Islet precursor cell (in vitro differentiated cells): ENCODE measurements around the gene OSCP1.

ENCODE experiments used
- DNase-seq: peaks from one replicate; pipeline ENCODE4 v3.0.0-alpha.2; 2018

Gene OSCP1

DNA sequence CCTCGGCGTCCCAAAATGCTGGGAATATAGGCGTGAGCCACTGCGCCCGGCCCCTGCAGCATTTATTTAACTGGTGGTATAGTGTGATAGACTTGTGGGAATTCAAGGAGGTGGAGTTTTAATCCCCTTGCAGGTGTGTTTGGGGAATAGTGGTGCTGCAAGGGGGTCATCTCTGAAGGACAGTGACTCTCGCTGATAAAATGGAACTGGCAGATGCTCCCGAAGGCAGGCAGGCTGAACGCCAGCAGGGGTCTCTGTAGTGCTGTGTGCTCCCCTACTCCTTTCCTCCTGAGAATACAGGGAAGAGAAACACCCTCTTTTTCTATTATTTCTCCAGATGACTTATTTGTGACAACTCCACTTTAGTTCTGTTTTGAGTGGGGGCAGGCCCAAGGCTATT is 4.0 kb downstream of the OSCP1 start:
- DNase-seq: peak; percentile 76

DNA sequence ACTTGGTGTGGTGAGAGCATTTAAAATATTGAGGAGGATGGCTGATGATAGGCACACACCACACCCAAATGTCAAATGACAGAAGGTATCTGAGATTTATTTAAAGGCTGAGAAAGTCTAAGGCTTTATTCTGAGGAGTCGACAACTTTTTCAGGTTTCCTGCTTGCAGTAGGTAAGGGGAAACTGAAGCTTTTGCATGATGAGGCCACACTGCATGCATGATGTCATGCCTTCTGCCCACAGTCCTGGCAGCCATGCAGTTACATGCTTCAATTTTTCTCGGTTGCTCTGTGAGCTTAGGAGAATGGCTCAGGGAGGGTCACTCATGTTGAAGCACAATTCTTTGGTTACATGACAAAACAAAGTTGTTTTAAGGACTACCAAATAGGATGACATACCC is 7.0 kb downstream of the OSCP1 start:
- DNase-seq: no peak

DNA sequence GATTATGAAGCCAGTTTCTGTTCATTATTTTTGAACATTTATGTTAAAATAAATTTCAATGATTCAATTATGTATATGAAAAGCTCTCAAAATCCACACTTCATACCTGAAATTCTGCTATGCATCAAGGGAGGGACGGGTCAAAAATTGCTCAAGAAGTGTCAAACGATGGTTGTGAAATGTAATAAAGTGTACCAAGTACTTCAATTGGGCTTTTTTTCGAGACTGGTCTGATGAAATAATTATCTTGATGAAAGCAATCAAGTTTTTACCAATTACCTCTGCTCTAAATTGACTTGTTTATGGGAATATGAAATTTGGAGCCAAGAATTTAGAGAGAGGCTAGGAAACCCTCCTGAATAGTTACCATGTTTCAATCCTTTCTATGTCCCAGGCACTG is 7.9 kb downstream of the OSCP1 start:
- no peak for DNase-seq

DNA sequence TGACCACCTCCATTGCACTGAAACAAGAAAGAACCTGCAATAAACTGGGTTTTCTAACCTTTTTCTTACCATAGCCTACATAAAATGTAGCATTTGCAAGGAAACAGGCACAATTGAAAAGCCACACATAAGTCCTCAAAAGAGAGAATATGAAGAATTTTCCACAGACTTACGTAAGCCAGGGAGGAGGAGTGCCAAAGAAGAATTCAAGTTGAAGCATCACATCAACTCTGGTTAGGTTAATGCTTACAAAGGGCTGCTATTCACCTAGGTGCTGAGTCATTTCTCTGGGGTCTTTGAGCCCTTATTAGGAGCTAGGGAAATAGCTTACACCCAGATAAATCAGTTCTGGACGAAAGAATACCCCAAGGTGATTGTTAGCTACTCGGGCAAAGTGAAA is 9.6 kb downstream of the OSCP1 start:
- no peak for DNase-seq

DNA sequence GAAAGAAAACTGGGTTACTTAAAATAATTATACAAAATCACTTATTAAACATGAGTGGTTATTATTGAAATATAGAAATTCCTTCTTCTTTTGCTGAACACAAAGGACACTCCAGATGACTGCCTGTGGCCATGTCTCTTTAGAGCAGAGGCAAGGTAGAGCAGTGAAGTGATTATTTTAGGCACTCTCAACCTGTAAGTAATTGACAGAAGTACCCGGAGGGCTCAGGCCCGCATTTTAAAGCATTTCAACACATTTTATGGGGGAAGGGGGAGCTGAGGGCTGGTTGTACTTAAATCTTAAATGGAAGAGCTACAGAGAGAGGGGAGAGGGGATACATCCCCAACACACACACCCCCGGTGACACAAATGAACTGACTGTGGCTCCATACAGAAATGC is 10.2 kb downstream of the OSCP1 start:
- peak; percentile 75 for DNase-seq

DNA sequence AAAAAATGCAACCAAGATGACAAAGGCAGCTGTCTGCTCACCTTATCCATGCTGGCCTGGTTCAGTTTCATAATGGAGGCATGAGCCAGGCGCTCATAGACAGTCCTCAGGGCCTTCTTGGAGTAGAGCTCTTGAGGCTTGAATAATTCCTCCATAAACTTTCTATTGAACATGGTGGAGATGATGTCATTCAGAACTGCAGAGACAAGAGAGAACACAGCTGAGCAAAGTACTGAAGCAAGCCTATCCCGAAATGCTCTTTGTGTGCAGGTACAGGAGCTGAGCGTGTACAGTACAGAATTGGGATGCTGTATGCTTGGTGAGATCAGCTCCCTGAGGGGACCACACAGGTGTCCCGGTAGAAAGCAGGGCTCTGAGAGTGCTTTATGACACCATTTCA is 11.5 kb downstream of the OSCP1 start:
- DNase-seq: no peak

DNA sequence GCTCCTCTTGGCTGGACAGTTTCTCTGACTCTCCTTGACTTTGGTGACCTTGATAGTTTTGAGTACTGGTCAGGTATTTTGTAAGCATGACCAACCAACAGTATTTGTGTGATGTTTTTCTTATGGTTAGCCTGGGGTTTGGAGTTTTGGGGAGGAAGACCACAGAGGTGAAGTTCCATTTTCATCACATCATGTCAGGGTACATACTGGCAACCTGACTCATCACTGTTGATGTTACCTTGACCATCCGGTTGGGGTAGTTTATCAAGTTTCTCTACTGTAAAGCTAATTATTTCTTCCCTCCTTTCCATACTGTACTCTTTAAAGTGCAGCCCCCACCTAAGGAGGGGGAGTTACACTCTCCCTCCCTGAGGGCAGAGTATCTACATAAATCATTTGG is 13.4 kb downstream of the OSCP1 start:
- DNase-seq: peak; percentile 82

DNA sequence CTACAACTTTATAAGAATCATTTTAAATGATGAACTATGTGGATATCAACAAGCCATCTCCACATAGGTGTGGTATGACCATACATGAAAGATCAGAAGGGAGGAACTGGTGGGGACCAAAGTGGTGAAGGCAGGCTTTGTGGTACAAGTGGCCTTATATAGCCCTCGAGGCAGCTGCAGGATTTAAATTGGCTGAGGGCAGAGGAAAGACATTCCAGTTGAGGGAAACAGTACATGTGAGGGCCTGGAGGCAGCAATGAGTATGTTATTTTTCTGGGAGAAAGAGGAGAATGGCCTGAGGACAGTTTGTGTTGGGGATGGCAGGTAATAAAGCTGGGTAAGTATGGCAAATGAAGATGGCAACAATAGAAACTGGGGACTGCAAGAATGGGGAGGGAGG is 17.1 kb downstream of the OSCP1 start:
- peak; percentile 71 for DNase-seq

DNA sequence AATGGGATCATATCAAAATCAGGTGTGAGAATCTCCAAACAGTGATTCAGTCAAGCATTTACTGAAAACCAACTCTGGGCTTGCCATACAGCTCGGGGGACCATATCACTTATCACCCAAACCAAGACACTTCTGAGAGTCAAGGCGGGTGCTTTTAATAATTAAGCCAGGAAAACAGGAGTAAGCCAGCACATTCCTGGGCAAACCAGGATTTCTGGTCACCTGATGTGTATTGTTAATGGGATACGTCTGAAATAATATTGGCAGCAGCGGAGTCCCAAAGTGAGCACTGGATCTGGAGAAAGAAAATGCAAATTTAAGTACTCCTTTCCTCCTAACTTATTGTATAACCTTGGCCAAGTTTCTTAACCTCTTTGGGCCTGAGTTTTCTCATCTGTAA is 17.6 kb downstream of the OSCP1 start:
- DNase-seq: no peak

DNA sequence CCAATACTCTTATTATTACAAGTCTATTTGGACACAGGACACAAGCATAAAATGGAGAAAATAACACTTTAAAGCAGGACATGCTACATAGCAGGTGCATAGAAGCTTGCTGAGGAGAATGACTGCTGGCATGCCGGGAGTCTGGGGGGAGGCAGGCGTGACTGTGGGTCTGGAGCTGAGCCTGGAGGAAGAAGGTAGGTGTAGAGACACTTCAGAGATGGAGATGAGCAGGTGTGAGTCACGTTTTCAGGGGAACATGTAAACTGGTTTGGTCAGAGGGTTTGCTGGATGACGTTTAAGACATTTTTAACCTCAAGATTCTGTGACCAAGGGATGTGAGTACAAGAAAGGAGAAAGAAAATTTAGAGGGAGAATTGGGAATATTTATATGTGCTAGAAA is 24.5 kb downstream of the OSCP1 start:
- peak; percentile 64 for DNase-seq

DNA sequence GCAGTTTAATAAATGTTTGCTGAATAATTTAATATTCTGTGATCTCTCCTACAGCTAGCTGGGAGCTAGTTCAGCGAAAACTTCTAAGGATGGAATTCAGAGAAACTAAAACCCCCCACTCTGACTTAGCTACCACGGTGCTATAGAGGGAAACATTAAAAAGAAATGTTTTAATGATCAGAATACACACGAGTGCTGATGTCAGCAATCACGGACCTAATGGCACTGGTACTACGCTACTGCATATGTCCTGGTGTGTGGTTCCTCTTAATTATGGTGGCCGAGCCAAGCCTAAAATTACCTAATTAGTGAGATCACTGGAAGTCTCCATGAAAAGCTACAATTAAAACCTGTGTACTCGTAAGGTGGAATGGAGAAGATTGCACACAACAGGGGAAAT is 28.6 kb downstream of the OSCP1 start:
- DNase-seq: no peak

DNA sequence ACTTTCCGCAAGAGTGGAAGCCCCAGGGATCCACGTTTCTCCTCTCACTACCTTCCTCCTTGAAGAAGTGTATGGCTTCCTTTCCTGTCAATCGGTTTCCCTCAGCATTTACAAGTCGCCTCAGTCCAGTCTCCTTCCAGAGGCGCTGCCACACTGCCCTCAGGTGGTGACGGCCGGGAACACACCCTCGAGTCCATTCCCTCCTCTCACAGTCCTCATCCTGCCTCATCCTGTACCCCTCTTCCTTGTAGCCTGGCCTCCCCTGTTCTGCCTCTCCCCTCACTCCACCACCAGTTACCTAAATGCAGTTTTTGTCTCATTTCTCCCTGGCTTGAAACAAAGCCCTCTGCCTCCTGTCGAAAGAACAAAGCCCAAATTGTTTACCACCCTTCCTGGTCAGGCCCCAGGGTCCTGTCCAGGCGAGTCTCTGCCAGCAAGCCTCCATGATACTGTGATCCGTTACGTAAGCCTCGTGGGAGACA is 29.4 kb downstream of the OSCP1 start:
- DNase-seq: peak; percentile 95

DNA sequence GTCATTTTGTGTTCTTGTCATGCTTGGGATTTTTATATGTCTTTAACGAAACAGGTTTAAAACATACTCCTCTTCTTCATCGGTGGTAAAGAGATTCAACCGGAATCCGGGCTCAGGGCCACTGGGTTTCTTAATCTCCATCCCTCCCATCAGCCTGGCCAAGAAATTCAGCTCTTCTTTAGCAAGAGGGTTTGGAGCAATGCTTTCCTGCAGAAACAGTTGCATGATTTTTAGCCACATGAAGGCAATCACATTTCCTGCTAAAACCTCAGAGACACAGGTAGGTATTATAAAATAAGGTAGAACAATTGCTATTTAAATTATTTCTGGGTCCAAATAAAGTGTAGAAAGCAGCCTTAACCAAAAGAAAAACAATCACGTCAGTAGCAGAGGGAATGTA is 29.8 kb downstream of the OSCP1 start:
- no peak for DNase-seq

DNA sequence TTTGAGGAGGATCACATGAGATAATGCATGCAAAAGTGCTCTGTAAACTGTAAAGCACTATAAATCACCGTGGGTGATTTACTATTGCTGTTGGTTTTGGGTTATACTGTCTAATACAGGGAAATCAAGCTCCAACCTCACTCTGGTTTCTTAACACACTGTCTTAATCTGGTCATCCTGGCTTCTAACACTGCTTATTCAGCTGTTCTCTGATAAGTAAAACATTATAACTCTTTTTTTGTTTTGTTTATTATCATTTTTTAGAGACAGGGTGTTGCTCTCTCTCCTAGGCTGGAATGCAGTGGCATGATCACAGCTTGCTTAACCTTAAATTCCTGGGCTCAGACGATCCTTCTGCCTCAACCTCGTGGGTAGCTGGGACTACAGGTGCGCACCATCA is 30.7 kb downstream of the OSCP1 start:
- DNase-seq: no peak

DNA sequence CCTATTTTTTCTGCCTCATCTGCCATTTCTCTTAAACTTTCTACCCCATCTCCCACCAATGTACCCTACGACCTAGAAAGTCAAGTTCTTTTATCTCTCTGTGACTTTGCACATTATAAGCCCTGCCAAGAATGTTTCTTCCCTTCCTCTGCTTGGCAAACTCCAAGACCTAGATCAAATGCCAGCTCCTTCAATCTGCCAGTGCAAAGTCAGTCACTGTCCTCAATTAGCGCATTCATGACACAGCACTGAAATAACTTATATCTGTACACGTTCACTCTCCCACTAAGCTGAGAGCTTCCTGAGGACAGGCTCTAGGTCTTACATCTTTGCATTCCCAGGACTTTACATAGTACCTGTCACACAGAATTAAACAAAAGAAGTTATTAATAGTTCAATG is 31.1 kb downstream of the OSCP1 start:
- DNase-seq: no peak

DNA sequence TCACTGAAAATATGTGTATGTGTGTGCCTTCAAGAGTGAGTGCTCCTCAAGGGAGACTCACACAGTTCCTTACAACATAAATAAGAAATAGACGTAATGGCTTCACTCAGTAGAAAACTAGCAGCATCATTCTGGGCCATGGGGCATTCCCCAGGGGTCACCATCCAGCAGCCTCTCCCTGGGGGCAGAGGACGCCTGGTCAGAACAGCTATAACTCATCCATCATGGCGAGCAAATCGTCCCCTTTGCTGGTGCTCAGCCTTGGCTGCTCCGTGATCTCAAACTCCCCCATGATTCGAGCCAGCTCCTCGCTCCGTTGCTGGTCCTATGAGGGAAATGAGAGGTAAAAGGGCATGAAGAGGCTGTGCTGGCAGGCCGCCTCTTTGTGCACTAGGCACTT is 32.3 kb downstream of the OSCP1 start:
- no peak for DNase-seq

DNA sequence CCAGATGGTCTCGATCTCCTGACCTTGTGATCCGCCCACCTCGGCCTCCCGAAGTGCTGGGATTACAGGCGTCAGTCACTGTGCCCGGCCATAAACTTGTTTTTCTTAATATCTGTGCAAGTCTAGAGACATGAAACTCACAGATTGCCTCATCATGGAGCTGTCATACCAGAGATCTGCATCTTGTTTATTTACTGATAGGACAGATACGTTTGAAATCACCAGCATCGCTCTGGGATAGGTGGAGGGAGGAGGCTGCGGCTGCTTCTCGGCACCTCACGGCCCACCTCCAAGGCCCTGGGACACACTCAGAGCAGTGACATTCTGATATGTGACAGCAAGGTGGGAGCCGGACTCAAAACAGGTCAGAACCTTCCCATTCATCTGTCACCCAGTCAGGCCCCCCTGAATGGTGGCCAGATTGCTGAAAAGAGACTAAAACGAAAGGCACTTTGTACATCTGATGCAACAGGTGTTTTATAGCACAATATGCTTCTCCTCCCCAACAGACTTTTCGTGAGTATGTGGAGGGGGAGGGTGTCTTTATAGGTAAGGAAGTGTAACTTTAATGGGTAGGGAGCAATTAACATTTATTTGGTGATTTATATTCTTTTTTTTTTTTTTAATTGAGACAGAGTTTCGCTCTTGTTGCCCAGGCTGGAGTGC is 34.5 kb downstream of the OSCP1 start:
- no peak for DNase-seq

DNA sequence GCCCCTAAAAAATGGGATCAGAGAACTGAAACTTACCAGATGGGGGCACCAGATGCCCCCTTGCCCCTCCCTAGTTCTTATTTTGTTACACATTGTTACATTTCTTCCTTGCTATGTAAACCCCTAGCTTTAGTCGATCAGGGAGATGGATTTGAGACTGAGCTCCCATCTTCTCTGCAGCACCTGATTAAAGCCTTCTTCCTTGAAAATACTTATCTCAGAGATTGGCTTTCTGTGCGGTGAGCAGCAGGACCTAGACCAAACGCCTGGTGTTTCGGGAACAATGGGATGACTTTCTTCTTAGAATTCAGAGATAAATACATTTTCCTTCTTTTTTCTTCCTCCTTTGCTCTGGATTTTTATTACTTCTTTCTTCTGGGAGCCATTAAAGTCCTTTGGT is 35.9 kb downstream of the OSCP1 start:
- no peak for DNase-seq

DNA sequence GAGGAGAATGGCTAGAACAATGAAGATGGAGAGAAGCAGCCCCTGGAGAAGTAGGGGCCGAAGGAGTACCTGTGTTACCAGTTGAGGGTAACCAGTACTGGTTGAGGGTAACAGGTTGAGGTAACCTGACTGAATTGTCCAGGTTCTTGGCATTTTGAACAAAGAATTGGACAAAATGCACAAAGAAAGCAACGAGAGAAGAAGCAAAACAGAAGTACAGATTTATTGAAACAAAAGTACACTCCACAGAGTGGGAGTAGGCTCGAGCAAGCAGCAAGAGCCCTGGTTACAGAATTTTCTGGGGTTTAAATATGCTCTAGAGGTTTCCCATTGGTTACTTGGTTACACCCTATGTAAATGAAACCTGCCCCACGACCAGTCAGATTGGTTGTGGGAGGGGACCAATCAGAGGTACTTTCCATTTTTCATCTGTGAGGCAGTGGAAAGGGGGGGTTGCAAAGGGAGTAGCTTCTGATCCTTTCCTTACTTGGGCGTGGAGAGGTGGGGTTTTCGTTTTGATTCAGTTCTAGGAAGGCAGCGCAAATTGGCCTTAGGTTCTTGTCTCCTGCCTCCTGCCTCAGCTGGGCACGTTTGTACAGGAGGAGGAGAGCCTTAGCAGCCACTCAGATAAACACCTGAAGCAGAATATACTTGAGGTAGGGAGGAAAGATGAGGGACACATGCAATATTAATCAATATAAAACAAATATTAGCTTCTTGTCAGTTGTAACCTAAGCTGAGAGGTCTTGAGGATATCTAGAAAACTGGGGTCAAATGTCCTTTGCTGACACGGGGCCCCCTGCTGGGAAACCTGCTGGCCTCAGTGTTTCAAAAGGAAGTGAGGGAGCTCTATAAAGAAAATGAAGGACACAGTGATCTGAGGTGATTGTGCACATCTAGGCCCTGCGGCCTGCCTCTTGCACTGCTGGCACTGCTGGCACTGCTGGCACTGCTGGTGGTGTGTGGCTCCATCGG is 38.3 kb downstream of the OSCP1 start:
- DNase-seq: no peak

DNA sequence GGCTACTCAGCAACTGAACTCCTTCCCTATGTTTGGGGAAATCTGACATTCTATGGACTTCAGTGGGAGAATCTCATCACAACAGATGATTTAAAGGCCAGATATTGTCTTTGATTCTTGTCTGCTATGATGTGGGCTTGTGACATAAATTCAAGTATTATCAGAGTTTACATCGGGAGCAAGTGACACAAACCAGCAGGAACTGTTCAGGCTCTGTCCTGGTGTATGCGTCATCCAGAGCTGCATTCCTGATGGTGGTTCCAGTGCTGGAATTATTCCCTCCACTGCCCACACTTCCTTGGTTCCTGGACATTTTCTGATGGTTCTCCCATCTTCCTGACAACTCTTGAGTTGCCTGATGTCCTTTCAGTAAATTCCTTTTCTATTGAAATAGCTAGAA is 41.8 kb downstream of the OSCP1 start:
- DNase-seq: no peak

DNA sequence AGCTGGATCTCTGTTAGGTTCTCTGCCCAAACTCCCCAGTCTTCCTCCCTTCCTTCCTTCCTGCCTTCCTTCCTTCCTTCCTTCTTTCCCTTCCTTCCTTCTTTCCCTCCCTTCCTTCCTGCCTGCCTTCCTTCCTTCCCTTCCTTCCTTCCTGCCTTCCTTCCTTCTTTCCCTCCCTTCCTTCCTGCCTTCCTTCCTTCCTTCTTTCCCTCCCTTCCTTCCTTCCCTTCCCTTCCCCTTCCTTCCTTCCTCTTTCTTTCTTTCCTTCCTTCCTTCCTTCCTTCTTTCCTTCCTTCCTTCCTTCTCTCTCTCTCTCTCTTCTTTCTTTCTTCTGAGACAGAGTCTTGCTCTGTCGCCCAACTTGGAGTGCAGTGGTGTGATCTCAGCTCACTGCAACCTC is 43.8 kb downstream of the OSCP1 start:
- DNase-seq: no peak

DNA sequence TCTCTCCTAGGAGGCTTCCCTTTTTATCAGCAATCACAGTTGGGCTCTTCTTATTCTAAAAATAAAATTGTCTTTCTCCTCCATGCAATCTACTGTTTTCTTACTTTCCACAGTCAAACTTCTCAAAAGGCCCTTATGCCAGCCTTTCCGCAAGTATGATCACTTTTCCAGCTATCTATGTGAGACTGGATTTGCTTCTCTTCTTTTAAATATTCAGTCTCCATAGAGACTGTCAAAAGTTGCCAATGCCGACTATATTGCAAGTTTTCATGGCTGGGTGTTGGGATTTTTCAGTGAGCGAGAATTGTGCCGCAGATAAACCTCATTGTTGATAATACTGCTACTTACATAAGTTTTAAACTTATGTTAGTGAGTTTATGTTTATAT is 47.8 kb downstream of the OSCP1 start:
- DNase-seq: no peak

DNA sequence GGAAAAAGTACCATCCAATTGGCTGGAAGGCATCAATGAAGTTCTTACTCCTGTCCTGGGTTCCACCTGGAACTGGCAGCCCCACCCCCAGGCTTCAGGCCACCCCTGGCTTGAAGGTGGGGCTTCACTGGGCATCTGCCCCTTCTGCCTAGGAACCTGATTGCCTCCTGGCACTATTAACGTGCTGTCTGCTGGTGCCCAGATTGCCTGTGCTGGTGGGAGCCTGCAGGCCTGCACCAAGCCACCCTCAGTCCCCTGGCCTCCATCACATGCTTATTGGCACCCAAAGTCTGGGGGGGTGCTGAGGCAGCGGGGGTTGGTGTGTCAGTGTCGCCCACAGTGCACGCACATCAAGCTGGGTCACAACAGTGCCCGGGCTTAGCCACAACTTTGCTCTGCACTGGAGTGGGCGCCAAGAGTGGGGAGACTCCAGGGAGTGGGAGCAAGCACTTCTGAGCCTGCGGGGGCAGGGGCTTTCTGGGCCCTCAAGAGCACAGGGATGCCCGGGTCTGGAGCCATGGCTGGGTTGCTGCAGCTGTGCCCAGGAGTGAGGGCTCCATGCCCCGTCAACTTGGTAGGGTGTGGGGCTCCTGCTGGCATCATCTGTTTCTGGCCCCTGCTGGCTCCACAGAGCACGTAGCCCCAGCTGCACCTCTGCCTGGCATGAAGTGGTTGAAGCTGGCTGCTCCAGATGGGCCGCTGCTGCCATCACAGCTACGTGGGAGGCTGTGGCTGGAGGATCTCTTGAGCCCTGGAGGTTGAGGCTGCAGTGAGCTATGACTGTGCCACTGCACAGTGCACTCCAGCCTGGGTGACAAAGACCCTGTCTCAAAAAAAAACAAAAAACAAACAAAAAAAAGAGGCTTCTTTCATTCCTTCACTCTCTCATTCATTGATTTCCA is 48.4 kb downstream of the OSCP1 start:
- no peak for DNase-seq
